HG03469 (cell line): ENCODE data around the gene ATP8A1.
A peak's percentile ranks its signal among the peaks of the same experiment; 100 is the strongest.
"Not testable (repeated sequence)": the region's sequence is repeated elsewhere in the genome, so short reads cannot be mapped to it uniquely, and the experiment has no call there.

Source experiments
- ATAC-seq: cut with Tn5 transposase; IDR thresholded peaks from one replicate; pipeline ENCODE4 v1.9.1; 2021; ENCODE audit warnings: mild to moderate bottlenecking, moderate library complexity, moderate number of reproducible peaks; ENCODE audit not compliant: unreplicated experiment

Gene ATP8A1

GRCh38 chr4:42478509-42478908 is 178.4 kb downstream of the ATP8A1 start:
- no peak for ATAC-seq

GRCh38 chr4:42474406-42474805 is 182.5 kb downstream of the ATP8A1 start:
- ATAC-seq: no peak

GRCh38 chr4:42473071-42473684 is 183.7 kb downstream of the ATP8A1 start:
- no peak for ATAC-seq

GRCh38 chr4:42471896-42472295 is 185.0 kb downstream of the ATP8A1 start:
- no peak for ATAC-seq

- ATAC-seq: no peak
These were observed 186.9 kb downstream of the ATP8A1 start for GRCh38 chr4:42470023-42470422.

GRCh38 chr4:42467777-42468176 is 189.1 kb downstream of the ATP8A1 start:
- ATAC-seq: not testable (repeated sequence)

GRCh38 chr4:42466273-42466844 is 190.5 kb downstream of the ATP8A1 start:
- no peak for ATAC-seq

GRCh38 chr4:42464550-42465094 is 192.3 kb downstream of the ATP8A1 start:
- ATAC-seq: no peak

- not testable (repeated sequence) for ATAC-seq
These were observed 195.7 kb downstream of the ATP8A1 start for GRCh38 chr4:42461216-42461615.

GRCh38 chr4:42460043-42460442 is 196.9 kb downstream of the ATP8A1 start:
- peak; percentile 99 for ATAC-seq

- no peak for ATAC-seq
These were observed 198.2 kb downstream of the ATP8A1 start for GRCh38 chr4:42458657-42459056.

GRCh38 chr4:42454755-42455420 is 202.0 kb downstream of the ATP8A1 start:
- ATAC-seq: no peak

- ATAC-seq: peak; percentile 69
These were observed 203.3 kb downstream of the ATP8A1 start for GRCh38 chr4:42453612-42454011.

- ATAC-seq: no peak
These were observed 204.1 kb downstream of the ATP8A1 start for GRCh38 chr4:42452823-42453222.

GRCh38 chr4:42446823-42447222 is 210.1 kb downstream of the ATP8A1 start:
- ATAC-seq: no peak

GRCh38 chr4:42445038-42445437 is 211.9 kb downstream of the ATP8A1 start:
- no peak for ATAC-seq

GRCh38 chr4:42442601-42443000 is 214.3 kb downstream of the ATP8A1 start:
- no peak for ATAC-seq

- ATAC-seq: no peak
These were observed 216.8 kb downstream of the ATP8A1 start for GRCh38 chr4:42440083-42440482.

GRCh38 chr4:42436928-42437565 is 219.9 kb downstream of the ATP8A1 start:
- ATAC-seq: no peak

GRCh38 chr4:42428036-42428435 is 228.9 kb downstream of the ATP8A1 start:
- no peak for ATAC-seq
